ENCODE data around the gene VPS37B.

Gene VPS37B

DNA sequence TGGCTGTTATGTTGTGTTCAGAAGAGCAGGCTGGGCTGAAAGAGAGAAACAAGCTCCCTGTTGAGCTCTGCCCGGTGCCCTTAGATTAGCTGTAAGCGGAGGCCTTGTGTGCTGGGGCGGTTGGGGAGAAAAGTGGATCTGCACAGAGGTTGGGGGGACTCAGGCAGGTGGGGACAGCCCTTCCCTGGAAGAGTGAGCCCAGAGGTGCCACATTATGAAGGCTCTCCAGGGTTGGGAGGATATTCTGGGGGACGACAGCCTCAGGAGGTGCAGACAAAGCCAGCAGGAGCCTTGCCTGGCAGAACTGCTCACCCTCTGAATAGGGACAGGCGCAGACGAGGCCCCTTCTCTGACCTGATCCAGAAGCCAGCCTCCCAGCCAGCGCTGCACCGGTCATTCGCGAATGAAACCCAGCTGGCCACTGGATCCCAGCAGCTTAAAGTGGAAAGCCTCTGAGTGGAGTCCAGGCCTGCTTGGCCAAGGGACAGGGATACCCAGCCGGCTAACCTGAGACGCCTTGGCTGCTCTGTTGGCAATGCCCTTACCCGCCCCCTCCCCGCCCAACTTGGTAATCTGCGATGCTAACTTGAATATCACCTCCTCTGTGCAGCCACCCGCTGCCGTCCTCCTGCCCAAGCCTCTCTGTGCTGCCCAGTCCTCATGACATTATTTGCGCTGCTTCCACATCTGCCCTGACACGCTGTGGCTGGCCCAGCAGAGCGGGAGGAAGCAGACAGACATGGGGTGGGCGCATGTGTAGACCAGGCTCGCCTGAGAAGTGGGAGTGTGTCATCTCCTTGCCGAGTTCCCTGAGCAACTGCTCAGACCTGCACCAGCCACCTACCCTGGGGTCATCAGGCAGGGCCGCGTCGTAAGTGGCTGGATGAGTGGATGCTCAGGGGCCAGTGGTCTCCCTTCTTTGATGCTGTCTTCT, 55.1 kb downstream of the VPS37B start:
- DNase-seq (ENCODE audit: low read depth in 2 of 2), result no peak

DNA sequence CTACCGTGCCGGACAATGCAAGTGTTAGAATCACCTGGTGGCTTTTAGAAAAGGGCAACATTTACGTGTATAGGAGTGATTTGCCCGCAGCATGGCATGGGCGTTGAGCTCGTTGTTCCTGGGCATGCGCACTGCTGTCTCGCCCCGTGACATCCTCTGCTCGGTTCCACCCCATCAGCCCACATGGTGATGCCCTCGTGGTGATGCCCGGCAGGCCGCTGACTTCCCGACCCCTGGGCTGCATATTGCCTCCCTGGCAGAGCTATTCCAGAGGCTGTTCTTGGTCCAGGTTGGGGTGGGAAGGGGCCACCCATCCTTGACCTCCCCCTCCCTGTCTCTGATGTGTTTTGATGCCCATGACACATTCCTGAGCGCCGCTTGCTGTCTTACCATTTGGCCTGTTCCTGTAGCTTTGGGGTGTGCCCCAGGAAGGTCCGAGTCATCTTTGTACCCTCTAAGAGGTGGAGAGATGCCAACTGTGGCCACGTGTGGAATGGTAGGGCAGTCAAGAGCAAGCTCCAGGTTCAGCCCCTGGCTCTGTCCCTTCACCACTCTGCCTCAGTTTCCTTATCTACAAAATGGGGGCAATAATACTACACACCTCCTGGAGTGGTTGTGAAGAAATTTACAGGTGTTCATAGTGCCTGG, 55.9 kb downstream of the VPS37B start:
- DNase-seq (ENCODE audit: low read depth in 2 of 2), result no peak

DNA sequence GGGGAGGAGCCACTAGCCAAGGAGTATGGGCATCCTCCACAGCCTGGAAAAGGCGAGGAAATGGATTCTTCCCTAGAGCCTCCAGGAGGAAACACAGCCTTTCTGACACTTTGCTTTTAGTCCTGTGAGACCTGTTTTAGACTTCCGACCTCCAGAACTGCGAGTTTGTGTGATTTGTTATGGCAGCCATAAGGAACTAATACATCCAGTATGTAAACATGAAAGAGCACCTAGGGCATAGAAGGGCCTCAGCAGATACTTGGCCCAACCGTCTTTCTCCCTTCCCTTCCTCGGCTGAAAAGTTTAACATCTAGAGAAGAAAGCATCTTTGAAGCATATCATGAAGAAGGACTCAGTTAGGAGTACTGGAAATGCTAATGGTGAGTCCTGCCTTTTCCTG, 57.1 kb downstream of the VPS37B start:
- no peak for DNase-seq (ENCODE audit: low read depth in 2 of 2)

DNA sequence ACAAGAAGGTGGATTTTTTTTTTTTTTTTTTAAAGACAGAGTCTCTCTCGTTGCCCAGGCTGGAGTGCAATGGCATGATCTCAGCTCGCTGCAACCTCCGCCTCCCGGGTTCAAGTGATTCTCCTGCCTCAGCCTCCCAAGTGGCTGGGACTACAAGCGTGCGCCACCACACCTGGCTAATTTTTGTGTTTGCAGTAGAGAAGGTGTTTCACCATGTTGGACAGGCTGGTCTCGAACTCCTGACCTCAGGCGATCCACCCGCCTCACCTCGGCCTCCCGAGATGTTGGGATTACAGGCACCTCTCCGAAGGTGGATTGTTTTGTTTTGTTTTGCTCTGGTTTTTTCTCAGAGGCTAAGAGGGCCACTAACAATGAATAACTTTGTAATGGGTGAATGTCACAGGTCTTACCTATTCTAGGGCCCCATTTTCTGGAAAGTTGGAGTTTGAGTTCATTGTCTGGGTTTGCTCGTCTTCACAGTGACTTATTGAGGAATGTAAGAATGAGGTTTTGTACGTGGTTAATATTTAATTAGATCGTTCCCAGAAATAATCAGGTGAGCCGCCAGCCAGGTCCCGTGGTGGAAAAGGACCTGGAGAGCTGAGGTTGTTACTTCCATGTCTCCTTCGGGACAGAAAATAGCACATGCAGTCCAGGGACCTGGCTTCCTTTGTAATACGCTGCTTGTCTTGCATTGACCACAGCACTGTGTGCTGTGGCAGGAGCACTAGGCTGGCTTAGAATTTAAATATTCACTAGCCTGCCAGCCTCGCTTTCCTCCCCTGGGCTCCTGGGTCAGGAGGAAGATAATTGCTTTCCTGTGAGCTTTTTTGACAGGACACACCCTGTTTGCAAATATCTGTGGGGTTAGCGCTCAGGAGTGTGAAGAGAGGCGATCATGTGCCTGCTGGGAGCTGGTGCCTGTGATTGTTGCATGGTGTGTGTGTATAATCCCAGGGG, 58.3 kb downstream of the VPS37B start:
- no peak for DNase-seq (ENCODE audit: low read depth in 2 of 2)

DNA sequence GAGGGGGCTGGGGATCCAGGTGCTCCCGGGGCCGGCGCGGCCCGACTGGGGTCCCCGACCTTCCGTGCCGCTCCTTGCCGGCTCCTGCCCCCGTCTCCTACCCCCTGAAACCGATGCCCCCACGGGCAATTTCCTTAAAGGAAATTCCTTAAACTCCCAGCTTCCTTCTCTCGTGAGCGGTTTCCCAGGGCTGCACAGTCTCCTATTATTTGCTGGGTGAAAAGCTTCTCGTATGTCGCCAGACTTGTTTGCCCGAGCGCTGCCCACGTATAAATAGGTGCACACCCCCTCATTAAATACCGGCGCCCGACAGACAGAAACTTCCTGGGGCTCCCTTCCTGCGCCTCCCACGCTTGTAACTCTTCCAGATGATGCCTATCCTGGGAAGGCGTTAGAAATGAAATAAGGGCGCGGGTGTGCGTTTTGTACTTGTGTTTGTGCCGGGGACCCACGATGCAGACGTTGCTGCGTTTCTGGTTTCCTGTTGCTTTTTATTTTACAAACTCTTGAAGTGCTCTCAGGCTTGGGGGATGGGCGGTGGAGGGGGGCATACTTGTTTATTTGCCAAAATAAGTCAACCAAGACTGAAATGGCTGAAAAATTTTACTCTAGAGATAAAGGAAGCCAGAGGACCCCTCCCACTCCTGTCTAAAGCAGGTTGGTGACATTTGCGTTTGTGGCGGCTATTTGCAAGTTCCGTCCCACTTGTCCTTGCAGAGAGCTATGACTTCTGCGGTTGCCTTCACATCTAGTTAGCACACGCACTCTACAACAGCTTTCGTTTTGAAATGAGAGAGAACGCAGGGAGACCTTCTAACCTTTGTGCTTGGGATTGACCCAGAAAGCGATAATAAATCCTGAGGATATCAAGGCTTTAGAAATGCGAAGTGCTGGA, 59.6 kb downstream of the VPS37B start:
- no peak for DNase-seq (ENCODE audit: low read depth in 2 of 2)

DNA sequence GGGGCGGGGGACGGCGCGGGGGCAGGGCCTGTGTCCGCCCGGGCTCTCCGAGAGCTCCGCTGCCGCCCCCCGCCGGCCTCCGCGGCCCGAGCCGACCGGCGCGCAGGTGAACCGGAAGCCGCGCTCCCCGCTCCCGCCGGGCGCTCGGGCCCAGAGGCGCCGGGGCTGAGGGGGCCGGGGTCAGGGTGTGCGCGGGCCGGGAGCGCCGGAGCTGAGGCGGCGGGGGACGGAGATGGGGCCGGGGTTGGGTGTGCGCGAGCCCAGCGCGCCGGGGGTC, 60.2 kb downstream of the VPS37B start:
- no peak for DNase-seq (ENCODE audit: low read depth in 2 of 2)

DNA sequence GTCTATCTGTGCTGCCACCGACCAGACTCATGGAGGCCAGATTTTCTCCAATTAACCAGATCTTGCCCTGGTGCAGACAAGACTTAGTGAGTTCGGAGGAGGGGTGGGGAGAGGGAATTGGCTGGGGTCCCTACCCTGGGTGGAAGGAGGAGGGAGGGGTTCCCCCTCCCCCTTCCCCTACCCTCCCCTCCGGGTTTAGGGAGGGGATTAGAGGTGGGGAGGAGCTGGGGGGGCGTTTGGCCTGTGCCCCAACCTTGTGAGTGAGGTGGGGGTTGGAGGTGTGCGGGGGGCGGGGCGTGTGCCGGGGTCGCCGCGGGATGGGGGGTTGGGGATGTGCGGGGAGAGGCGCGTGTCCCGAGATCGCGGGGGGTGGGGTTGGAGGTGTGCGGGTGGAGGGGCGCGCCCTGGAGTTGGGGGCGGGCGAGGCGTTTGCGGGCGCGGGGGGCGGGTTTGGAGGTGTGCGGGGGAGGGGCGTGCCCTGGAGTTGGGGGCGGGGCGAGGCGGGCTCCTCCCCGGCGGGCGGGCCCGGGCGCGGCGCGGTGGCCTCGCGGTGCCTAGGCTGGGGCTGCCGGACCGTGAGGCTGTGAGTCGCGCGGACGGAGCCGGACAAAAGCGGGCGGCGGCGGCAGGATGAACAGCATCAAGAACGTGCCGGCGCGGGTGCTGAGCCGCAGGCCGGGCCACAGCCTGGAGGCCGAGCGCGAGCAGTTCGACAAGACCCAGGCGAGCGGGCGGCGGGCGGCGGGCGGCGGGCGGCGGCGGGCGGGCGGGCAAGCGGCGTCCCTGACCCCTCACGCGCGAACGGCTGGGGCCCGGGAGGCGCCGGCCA, 60.8 kb downstream of the VPS37B start, which contains the start of gene HIP1R:
Gene HIP1R (plus strand): TSS at position 537 of the 829 bp plus-strand sequence. CDS start 94 bp downstream, at position 631.
- peak in 1 of 2 donors; percentile 46 for DNase-seq (ENCODE audit: low read depth in 2 of 2)

DNA sequence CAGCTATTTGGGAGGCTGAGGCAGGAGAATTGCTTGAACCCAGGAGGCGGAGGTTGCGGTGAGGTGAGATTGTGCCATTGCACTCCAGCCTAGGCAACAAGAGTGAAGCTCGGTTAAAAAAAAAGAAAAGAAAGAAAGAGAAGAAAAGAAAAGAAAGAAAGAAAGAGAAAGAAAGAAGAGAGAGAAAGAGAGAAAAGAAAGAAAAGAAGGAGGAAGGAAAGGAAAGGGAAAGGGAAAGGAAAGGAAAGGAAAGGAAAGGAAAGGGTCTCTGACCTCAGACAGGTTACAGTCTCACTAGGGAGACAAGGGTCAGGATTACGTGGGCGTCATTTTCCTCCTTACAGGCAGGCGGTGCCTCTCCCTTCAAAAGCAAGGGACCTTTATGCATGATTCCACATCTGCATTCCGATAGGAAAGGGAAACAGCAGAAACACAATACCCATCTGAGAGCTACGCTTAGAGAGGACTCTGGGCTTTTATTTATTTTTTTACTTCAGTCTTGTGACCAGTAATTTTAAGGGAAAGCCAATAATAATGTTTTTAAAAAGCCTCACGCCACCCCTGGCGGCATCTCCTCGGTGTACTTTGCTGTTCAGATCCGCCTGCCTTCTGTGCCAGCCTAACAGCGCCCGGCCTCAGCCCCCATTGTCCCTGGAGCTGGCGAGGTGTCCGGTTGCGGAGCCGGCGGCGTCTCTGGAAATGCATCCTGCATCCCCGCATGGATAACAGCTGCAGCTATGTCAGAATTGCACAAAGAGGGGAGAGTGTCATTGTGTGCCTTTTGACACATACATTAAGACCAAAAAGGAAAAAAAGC, 61.6 kb downstream of the VPS37B start:
- no peak for DNase-seq (ENCODE audit: low read depth in 2 of 2)

DNA sequence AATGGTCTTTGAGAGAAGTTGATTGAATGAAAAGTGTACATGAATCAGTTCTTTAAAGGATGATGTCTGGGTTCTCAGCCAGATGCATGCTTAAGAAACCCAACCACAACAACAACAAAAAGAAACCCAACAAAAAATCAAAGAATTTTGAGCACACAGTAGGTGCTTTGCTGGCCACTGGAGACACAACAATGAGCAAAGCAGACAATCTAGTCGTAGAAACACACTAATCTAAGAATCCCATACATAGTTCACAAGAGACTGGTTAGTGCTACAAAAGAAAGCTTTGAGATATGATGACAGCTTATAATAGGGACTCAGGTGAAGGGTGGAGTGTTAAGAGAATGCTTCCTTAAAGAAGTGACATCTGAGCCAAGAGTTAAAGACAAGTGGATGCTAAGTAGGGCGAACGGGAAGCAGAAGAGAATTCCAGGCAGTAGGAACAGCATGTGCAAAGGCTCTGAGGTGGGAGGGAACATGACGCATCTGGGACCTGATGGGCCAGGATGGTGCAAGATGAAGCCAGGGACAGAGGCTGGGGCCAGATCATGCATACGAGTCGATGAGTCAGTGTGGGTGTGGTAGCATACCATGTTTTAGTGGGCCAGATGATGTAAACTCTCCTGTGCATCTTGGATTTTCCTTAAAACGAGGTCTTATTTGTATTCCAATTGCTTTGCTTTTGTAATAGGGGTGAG, 65.3 kb downstream of the VPS37B start:
- DNase-seq (ENCODE audit: low read depth in 2 of 2), result no peak

DNA sequence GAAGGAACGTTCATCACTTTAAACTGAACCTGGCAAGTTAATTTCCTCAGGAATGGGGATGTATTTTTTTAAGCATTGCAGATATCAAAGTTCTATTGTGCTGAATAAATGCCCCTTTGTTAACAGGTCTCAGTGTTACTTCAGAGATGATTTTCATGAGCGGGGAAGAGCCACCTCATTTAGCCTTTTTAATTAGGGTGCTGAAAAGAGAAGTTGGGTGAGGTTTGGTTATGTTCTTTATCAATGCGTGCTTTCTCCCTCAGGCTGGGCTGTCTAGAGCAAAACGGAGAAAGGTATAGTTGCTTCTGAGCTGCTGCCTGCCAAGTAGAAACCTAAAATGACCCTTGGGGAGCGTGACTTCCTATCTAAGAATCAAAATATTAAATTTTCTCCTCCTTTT, 68.7 kb downstream of the VPS37B start:
- DNase-seq (ENCODE audit: low read depth in 2 of 2), result no peak

DNA sequence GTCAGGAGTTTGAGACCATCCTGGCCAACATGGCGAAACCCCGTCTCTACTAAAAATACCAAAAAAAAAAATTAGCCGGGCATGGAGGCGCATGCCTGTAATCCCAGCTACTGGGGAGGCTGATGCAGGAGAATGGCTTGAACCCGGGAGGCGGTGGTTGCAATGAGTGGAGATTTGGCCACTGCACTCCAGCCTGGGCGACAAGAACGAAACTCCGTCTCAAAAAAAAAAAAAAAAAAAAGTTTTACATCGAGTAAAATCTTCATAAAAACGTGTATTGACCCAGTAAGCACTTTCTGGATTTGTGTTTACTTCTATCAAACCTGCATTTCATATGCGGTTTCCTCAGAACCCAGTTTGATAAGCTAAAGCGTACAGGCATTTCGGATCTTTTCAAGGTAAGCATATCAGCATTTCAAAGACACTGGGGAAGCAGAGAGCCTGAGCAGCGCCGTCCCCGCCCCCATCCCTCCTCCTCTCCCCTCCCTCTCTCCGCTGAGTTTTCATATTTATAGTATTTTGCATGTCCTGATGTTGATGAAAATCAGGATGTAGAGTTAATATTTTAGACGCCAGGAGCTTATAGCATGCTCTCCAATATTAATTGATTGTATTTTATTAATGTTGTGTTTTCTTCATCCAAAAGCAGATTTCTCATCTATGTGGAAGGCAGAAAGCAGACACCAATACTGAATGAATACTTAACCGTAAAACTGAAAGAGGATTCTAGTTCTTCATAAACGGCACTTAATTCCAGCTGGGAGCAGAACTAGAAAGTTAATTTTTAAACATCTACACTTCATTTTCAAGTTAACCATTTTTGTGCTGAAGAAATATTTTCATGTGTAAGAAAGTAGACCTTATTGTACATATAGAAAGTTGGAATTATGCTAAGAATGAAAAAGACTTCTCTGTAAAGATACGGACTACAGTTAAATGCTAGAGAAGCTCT, 69.9 kb downstream of the VPS37B start:
- DNase-seq (ENCODE audit: low read depth in 2 of 2), result no peak

DNA sequence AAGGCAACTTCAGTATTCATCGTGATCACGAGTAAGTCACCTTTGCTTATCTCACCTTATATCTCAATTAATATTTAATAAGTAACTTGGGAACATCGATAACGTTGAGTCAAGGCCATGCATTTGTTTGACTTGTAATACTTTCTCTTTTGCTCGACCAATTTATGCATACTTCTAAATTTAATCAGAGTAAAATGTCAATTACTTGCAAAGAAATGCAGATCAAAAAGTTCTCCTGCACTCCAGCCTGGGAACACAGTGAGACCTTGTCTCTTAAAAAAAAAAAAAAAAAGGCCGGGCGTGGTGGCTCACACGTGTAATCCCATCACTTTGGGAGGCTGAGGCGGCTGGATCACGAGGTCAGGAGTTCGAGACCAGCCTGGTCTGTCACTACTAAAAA, 72.5 kb downstream of the VPS37B start:
- no peak for DNase-seq (ENCODE audit: low read depth in 2 of 2)

DNA sequence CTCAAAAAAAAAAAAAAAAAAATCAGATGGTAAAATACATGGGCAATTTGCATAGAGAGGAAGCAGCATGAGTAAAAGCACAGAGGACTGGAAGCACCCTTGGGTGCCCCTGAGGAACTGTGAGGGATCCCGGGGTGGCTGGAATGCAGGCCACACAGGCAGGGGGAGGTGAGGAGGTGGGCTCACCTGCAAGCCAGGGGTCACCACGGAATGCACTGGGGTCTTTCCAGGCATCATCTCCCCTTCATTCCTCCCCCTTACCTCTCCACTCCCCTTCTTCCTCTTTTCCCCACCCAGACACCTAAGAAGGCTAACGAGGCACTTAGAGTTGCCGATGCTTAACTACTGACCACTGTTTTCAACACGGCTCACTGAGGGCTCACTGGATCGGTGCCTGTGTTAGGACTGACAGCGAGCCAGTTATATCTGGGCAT, 75.1 kb downstream of the VPS37B start:
- DNase-seq (ENCODE audit: low read depth in 2 of 2), result no peak

DNA sequence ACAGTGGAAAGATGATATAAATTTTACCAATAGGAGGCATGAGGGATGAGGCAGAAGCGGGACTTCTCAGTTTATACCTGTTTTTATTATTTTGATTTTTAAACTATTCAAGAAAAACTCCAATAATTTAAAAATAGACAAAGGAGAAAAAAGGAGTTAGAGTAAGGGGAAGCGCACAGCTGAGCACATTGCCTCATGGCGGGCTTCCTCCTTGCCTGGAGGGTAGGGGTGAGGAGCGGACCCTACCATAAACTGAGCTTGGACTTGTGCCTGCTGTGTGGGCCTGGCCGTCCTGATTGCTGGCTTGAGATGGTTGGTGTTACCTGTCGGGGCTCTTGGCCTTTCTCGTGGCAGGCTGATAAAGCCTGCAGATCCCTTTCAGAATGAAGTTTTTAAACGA, 75.8 kb downstream of the VPS37B start:
- no peak for DNase-seq (ENCODE audit: low read depth in 2 of 2)

DNA sequence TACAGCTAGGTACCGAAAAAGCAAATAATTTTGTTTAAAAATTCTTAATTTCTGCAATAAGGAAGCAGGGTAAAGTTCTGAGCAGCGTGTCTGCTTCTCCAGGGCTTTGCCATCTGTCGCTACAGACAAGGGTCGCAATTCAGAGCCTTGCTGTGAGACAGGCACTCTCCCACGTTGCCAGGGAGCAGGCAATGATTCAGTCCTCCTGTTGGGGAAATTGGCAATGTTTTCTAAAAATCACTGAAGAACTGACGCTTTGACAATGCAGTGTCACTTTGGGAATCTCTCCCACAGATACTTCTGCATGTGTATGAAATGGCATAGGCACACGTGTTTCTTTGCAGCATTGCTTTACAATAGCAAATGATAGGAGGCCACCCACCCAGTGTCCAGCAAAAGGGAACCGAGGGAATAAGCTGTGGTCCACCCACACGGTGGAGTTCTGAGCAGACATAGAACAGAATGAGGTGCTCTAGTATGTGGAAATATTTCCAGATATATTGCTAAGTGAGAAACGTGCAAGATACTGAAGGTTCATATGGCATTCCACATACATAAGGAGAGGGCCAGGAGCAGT, 76.6 kb downstream of the VPS37B start:
- no peak for DNase-seq (ENCODE audit: low read depth in 2 of 2)
